SK-N-SH (cell line): ENCODE results near the gene SH3BGRL2.

Experiments
- CTCF ChIP-seq: fragments of 200-600 bp; sonication (generic); IDR thresholded peaks from 2 replicates; pipeline ENCODE4 v1.6.1; 2017; ENCODE audit warnings: antibody characterized with exemption, mild to moderate bottlenecking, moderate library complexity
- FOXM1 ChIP-seq: IDR thresholded peaks from 2 replicates; pipeline ENCODE4 v1.4.0; 2012; ENCODE audit warnings: low read depth, mild to moderate bottlenecking
- GABPA ChIP-seq: IDR thresholded peaks from 2 replicates; pipeline ENCODE4 v1.4.0; 2012; ENCODE audit warnings: low read depth, mild to moderate bottlenecking
- JUND ChIP-seq: IDR thresholded peaks from 2 replicates; pipeline ENCODE4 v1.4.0; 2012
- MAX ChIP-seq: IDR thresholded peaks from 2 replicates; pipeline ENCODE4 v1.4.0; 2012; ENCODE audit warnings: low read depth
- PBX3 ChIP-seq: IDR thresholded peaks from 2 replicates; pipeline ENCODE4; 2012
- POLR2AphosphoS5 ChIP-seq: IDR thresholded peaks from 2 replicates; pipeline ENCODE4 v1.6.1; 2012; ENCODE audit warnings: low read depth, low read length
- REST ChIP-seq: IDR thresholded peaks from 2 replicates; pipeline ENCODE4 v1.6.1; 2012; ENCODE audit warnings: mild to moderate bottlenecking, low read depth, low read length, moderate library complexity

GRCh38 chr6:79622364-79622763 lies 8.8 kb upstream of the SH3BGRL2 start:
- TF ChIP-seq POLR2AphosphoS5 (no peak), FOXM1 (no peak), CTCF (no peak), JUND (no peak), REST (no peak), PBX3 (no peak), MAX (no peak), GABPA (no peak)
